Activated CD8-positive, alpha-beta memory T cell treated with anti-CD3 and anti-CD28 coated beads for 36 hours (primary cell): ENCODE data around the gene ERBB3. TPM values are rescaled to one million over a fixed set of nuclear protein-coding genes. Genes with fewer than 3 reads are reported as not detected.
"Not testable (repeated sequence)": the region's sequence is repeated elsewhere in the genome, so short reads cannot be mapped to it uniquely, and the experiment has no call there.

Experiments used
- CTCF ChIA-PET: fragments of 350-600 bp; sonication (Branson Sonifier 250); formaldehyde crosslinking; loops from one replicate; lab custom pipeline; 2021; ENCODE audit warnings: antibody characterized with exemption; lab: Charles Lee
- POLR2A ChIA-PET: fragments of 350-600 bp; sonication (Branson Sonifier 250); formaldehyde crosslinking; loops from one replicate; lab custom pipeline; 2021; ENCODE audit warnings: antibody characterized with exemption; lab: Charles Lee
- total RNA-seq, 2 experiments: library from RNA; stranded (reverse); gene quantifications; one replicate each; pipeline ENCODE4 v1.2.3, GENCODE V29; 2021

ERBB3 gene
- 1 to 10 TPM in 1 of 2 experiments, under 1 TPM in 1; 0.97 to 1.1 TPM for total RNA-seq

- CTCF ChIA-PET, result interaction anchor here (0.6 to 3.0 kb wide), 5 partner anchors 22 to 133 kb away, joined by 4 to 20 read pairs (median 5); partner anchors contain the start of genes PA2G4 and SMARCC2
- POLR2A ChIA-PET, result interaction anchor here (0.6 to 1.0 kb wide), 3 partner anchors 24 to 60 kb away, joined by 3 read pairs; partner anchors contain the start of gene PA2G4
These were observed at the start of gene ERBB3 for GRCh38 chr12:56079723-56080555. Gene ERBB3 (plus strand): TSS chr12:56080165. CDS start chr12:56080301, 136 bp downstream.

- CTCF ChIA-PET, result no interaction called here
- POLR2A ChIA-PET, result no interaction called here
These were observed 48.0 kb upstream of the ERBB3 start for GRCh38 chr12:56031987-56032386.

- POLR2A ChIA-PET, result no interaction called here
- CTCF ChIA-PET, result interaction anchor here (1.1 kb wide), 1 partner anchor 39 kb away, joined by 4 read pairs; no protein-coding TSS in a partner anchor
These were observed 45.2 kb upstream of the ERBB3 start for GRCh38 chr12:56034586-56035332.

- ChIA-PET CTCF (interaction anchor here (1.4 to 2.6 kb wide), 3 partner anchors 10 to 44 kb away, joined by 3 to 9 read pairs (median 4); no protein-coding TSS in a partner anchor), POLR2A (no interaction called here)
These were observed 42.8 kb upstream of the ERBB3 start for GRCh38 chr12:56037161-56037560.

- CTCF ChIA-PET, result interaction anchor here (1.4 to 2.6 kb wide), 3 partner anchors 9 to 43 kb away, joined by 3 to 9 read pairs (median 4); no protein-coding TSS in a partner anchor
These were observed 41.8 kb upstream of the ERBB3 start for GRCh38 chr12:56038022-56038655.

GRCh38 chr12:56040151-56040550 lies 39.8 kb upstream of the ERBB3 start:
- CTCF ChIA-PET, result interaction anchor here (0.6 to 1.6 kb wide), 7 partner anchors 12 to 272 kb away, joined by 3 to 6 read pairs (median 3); partner anchors contain the start of gene PA2G4
- POLR2A ChIA-PET, result interaction anchor here (0.6 to 1.4 kb wide), 4 partner anchors 20 to 199 kb away, joined by 3 to 14 read pairs (median 4); partner anchors contain the start of gene MYL6B

More at GRCh38 chr12:56038022-56038655, 41.8 kb upstream of the ERBB3 start:
- POLR2A ChIA-PET, result interaction anchor here (0.6 kb wide), 1 partner anchor 213 kb away, joined by 7 read pairs; no protein-coding TSS in a partner anchor

- CTCF ChIA-PET, result interaction anchor here (0.6 to 1.6 kb wide), 7 partner anchors 11 to 273 kb away, joined by 3 to 4 read pairs (median 3); partner anchors contain the start of gene PA2G4
- POLR2A ChIA-PET, result interaction anchor here (0.6 to 1.4 kb wide), 2 partner anchors 21 to 111 kb away, joined by 3 to 4 read pairs; partner anchors contain the start of gene MYL6B
These were observed 38.9 kb upstream of the ERBB3 start for GRCh38 chr12:56040963-56041551.

- POLR2A ChIA-PET, result interaction anchor here (1.4 kb wide), 1 partner anchor 110 kb away, joined by 3 read pairs; the partner anchor contains the start of gene MYL6B
- CTCF ChIA-PET, result interaction anchor here (1.3 kb wide), 1 partner anchor 67 kb away, joined by 4 read pairs; no protein-coding TSS in a partner anchor
These were observed 38.2 kb upstream of the ERBB3 start, which contains the start of gene RPS26 for GRCh38 chr12:56041552-56042429. Gene RPS26 (plus strand): TSS chr12:56041918. CDS start chr12:56042167, 249 bp downstream.

- CTCF ChIA-PET, POLR2A ChIA-PET: not testable (repeated sequence)
These were observed 37.5 kb upstream of the ERBB3 start for GRCh38 chr12:56042430-56042813.

- ChIA-PET POLR2A (no interaction called here), CTCF (no interaction called here)
These were observed 37.1 kb upstream of the ERBB3 start for GRCh38 chr12:56042843-56043242.

- POLR2A ChIA-PET, result interaction anchor here (0.6 to 4.3 kb wide), 3 partner anchors 34 to 71 kb away, joined by 3 to 17 read pairs (median 6); partner anchors contain the start of genes PA2G4 and ZC3H10
- CTCF ChIA-PET, result interaction anchor here (0.6 to 1.8 kb wide), 10 partner anchors 9 to 78 kb away, joined by 3 to 7 read pairs (median 3); no protein-coding TSS in a partner anchor
These were observed 33.8 kb upstream of the ERBB3 start for GRCh38 chr12:56046027-56046780.

GRCh38 chr12:56053407-56053893 lies 26.5 kb upstream of the ERBB3 start:
- POLR2A ChIA-PET, result no interaction called here
- CTCF ChIA-PET, result no interaction called here

- ChIA-PET CTCF (interaction anchor here (1.0 kb wide), 1 partner anchor 25 kb away, joined by 3 read pairs; no protein-coding TSS in a partner anchor), POLR2A (interaction anchor here (0.6 kb wide), 2 partner anchors 13 to 201 kb away, joined by 3 to 4 read pairs; no protein-coding TSS in a partner anchor)
These were observed 20.0 kb upstream of the ERBB3 start for GRCh38 chr12:56059964-56060363.

- CTCF ChIA-PET, result interaction anchor here (0.7 kb wide), 1 partner anchor 66 kb away, joined by 3 read pairs; no protein-coding TSS in a partner anchor
- POLR2A ChIA-PET, result no interaction called here
These were observed 18.0 kb upstream of the ERBB3 start for GRCh38 chr12:56061982-56062381.

GRCh38 chr12:56062996-56063395 lies 17.0 kb upstream of the ERBB3 start:
- ChIA-PET POLR2A (no interaction called here), CTCF (no interaction called here)

- POLR2A ChIA-PET, result interaction anchor here (0.5 kb wide), 1 partner anchor 28 kb away, joined by 4 read pairs; no protein-coding TSS in a partner anchor
These were observed 8.3 kb upstream of the ERBB3 start for GRCh38 chr12:56071648-56072047.

More at GRCh38 chr12:56071648-56072047, 8.3 kb upstream of the ERBB3 start:
- CTCF ChIA-PET, result no interaction called here
